ENCODE measurements around the gene SUSD6. TPM values are rescaled to one million over a fixed set of nuclear protein-coding genes. Genes with fewer than 3 reads are reported as not detected.
A peak's percentile ranks its signal among the peaks of the same experiment; 100 is the strongest.

The SUSD6 gene
- total RNA-seq, 1 donor = 17.7 TPM

- DNase-seq (ENCODE audit: insufficient read length, low spot score, missing footprints) = no peak
- no peaks in the 10 kb centered on the region for H3K9me3 ChIP-seq (ENCODE audit: low read depth, low read length)
- H3K4me2 ChIP-seq (ENCODE audit: insufficient read depth, low read length) = no peak overlapping the region
- no peaks in the 10 kb centered on the region for H3K79me2 ChIP-seq (ENCODE audit: insufficient read depth, low read length)
- no peak for TF ChIP-seq CTCF (IDR thresholded peaks at IDR 0.05; ENCODE audit: extremely low read depth, low read depth, low read length)
- peaks cover 86% of the 10 kb centered on the region for H3K27me3 ChIP-seq (ENCODE audit: insufficient read depth, low read length)
- no peak overlapping the region for H3K27ac ChIP-seq (ENCODE audit: low read depth, low read length)
- H3K36me3 ChIP-seq (ENCODE audit: insufficient read depth, low read length) = no peaks in the 10 kb centered on the region
- H3K4me3 ChIP-seq (ENCODE audit: insufficient read depth, low read length) = no peak overlapping the region
- H4K20me1 ChIP-seq (ENCODE audit: insufficient read depth, low read length) = peaks cover 2% of the 10 kb centered on the region
- H3K4me1 ChIP-seq (ENCODE audit: insufficient read depth, low read length) = no peaks in the 10 kb centered on the region
- H2AFZ ChIP-seq (ENCODE audit: low read length) = no peak overlapping the region
Observed at GRCh38 chr14:69570836-69571330, 40.5 kb upstream of the SUSD6 start.

GRCh38 chr14:69571449-69572029, 39.9 kb upstream of the SUSD6 start:
- Histone ChIP-seq H2AFZ (ENCODE audit: low read length) (no peak overlapping the region), H3K36me3 (ENCODE audit: insufficient read depth, low read length) (no peaks in the 10 kb centered on the region), H3K4me1 (ENCODE audit: insufficient read depth, low read length) (no peaks in the 10 kb centered on the region), H4K20me1 (ENCODE audit: insufficient read depth, low read length) (peaks cover 2% of the 10 kb centered on the region), H3K9me3 (ENCODE audit: low read depth, low read length) (no peaks in the 10 kb centered on the region), H3K79me2 (ENCODE audit: insufficient read depth, low read length) (no peaks in the 10 kb centered on the region), H3K4me2 (ENCODE audit: insufficient read depth, low read length) (no peak overlapping the region), H3K4me3 (ENCODE audit: insufficient read depth, low read length) (no peak overlapping the region), H3K27ac (ENCODE audit: low read depth, low read length) (no peak overlapping the region), H3K27me3 (ENCODE audit: insufficient read depth, low read length) (peaks cover 87% of the 10 kb centered on the region)
- no peak for DNase-seq (ENCODE audit: insufficient read length, low spot score, missing footprints)
- no peak for TF ChIP-seq CTCF (IDR thresholded peaks at IDR 0.05; ENCODE audit: extremely low read depth, low read depth, low read length)

DNA sequence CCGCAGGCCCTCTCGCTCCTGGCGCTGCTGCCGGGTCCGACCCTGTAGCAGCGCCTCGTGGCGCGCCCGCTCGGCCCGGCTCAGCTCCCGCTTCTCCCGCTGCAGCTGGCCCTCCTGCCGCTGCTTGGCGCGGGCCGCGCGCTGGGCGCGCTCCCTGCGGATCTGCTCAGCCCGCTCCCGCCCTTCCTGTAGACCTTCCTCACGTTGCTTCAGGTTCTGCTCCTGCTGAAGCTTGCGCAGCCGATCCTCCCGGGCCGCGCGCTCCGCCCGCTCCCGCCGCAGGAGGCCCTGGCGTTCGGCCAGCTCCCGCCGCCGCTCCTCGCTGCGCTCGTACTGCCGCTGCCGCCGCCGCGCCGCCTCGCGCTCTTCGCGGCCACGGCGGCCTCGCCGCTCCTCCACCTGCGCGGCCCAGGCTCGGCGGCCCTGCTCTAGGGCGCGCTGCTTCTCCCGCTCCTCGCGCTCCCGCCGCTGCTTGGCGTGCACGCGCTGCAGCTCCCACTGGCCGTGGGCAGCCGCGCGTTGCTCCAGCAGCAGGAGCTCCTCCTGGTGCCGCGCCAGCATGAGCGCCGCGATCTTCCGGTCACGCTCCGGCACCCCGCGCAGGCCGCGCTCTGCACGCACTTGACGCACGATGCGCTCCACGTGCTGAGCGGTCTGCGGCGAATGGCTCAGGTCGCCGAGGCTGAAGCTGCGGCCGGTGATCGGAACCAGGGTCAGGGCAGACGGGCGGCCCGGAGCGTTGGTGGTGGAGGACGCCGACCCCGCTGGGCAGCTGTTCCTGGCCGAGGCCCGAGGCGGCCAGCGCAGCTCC, 39.2 kb upstream of the SUSD6 start:
- H4K20me1 ChIP-seq (ENCODE audit: insufficient read depth, low read length) = peaks cover 2% of the 10 kb centered on the region
- H3K4me1 ChIP-seq (ENCODE audit: insufficient read depth, low read length) = no peaks in the 10 kb centered on the region
- no peaks in the 10 kb centered on the region for H3K36me3 ChIP-seq (ENCODE audit: insufficient read depth, low read length)
- no peak overlapping the region for H3K4me3 ChIP-seq (ENCODE audit: insufficient read depth, low read length)
- no peak overlapping the region for H3K27ac ChIP-seq (ENCODE audit: low read depth, low read length)
- peak; percentile 87 for DNase-seq (ENCODE audit: insufficient read length, low spot score, missing footprints)
- H3K4me2 ChIP-seq (ENCODE audit: insufficient read depth, low read length) = no peak overlapping the region
- no peak for TF ChIP-seq CTCF (IDR thresholded peaks at IDR 0.05; ENCODE audit: extremely low read depth, low read depth, low read length)
- H2AFZ ChIP-seq (ENCODE audit: low read length) = no peak overlapping the region
- H3K9me3 ChIP-seq (ENCODE audit: low read depth, low read length) = no peaks in the 10 kb centered on the region
- H3K79me2 ChIP-seq (ENCODE audit: insufficient read depth, low read length) = no peaks in the 10 kb centered on the region
- H3K27me3 ChIP-seq (ENCODE audit: insufficient read depth, low read length) = peaks cover 87% of the 10 kb centered on the region

DNA sequence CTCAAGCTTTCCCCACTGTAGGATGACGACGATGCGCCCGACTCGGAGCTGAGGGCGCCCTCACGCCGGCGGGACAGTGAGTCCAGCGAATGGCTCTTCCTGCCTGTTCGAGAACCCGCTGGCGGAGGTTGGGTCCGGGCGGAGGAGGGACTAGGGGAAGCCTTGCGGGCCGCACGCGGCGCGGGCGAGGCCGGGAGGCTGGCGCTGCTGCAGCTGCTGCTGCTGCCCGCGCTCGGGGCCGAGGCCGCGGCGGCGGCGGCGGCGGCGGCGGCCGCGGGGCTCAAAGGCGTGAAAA, 38.6 kb upstream of the SUSD6 start:
- no peak for TF ChIP-seq CTCF (IDR thresholded peaks at IDR 0.05; ENCODE audit: extremely low read depth, low read depth, low read length)
- Histone ChIP-seq H3K4me2 (ENCODE audit: insufficient read depth, low read length) (no peak overlapping the region), H2AFZ (ENCODE audit: low read length) (no peak overlapping the region), H3K4me3 (ENCODE audit: insufficient read depth, low read length) (no peak overlapping the region), H3K36me3 (ENCODE audit: insufficient read depth, low read length) (no peaks in the 10 kb centered on the region), H3K4me1 (ENCODE audit: insufficient read depth, low read length) (no peaks in the 10 kb centered on the region), H3K9me3 (ENCODE audit: low read depth, low read length) (no peaks in the 10 kb centered on the region), H3K27ac (ENCODE audit: low read depth, low read length) (no peak overlapping the region), H4K20me1 (ENCODE audit: insufficient read depth, low read length) (peaks cover 2% of the 10 kb centered on the region), H3K79me2 (ENCODE audit: insufficient read depth, low read length) (no peaks in the 10 kb centered on the region), H3K27me3 (ENCODE audit: insufficient read depth, low read length) (peaks cover 85% of the 10 kb centered on the region)
- peak; percentile 81 for DNase-seq (ENCODE audit: insufficient read length, low spot score, missing footprints)

Data from osteoblast (primary cell).